Frontal cortex (tissue), 4 donors: ENCODE measurements around the gene FAM89B. TPM values are rescaled to one million over a fixed set of nuclear protein-coding genes. Genes with fewer than 3 reads are reported as not detected.

ENCODE experiments used
- DNase-seq, 2 donors: peaks; one replicate each; pipeline ENCODE4 v3.0.0; 2012; ENCODE audit warnings: low spot score in 2 of 2
- FAIRE-seq: peaks from 2 replicates; lab custom pipeline; 2012; peaks lifted over from hg19 to GRCh38; lab: Jason Lieb, UNC
- total RNA-seq: library from RNA; depleted of rRNA; stranded (reverse); fragments of >200 nt; gene quantifications from one replicate; pipeline ENCODE4 v1.2.3, GENCODE V29; 2014
- donor health status: control.
- donor health status: control.
- donor health status: control.

The FAM89B gene
- total RNA-seq, 1 donor from 2014 or later, result 19.6 TPM

DNA sequence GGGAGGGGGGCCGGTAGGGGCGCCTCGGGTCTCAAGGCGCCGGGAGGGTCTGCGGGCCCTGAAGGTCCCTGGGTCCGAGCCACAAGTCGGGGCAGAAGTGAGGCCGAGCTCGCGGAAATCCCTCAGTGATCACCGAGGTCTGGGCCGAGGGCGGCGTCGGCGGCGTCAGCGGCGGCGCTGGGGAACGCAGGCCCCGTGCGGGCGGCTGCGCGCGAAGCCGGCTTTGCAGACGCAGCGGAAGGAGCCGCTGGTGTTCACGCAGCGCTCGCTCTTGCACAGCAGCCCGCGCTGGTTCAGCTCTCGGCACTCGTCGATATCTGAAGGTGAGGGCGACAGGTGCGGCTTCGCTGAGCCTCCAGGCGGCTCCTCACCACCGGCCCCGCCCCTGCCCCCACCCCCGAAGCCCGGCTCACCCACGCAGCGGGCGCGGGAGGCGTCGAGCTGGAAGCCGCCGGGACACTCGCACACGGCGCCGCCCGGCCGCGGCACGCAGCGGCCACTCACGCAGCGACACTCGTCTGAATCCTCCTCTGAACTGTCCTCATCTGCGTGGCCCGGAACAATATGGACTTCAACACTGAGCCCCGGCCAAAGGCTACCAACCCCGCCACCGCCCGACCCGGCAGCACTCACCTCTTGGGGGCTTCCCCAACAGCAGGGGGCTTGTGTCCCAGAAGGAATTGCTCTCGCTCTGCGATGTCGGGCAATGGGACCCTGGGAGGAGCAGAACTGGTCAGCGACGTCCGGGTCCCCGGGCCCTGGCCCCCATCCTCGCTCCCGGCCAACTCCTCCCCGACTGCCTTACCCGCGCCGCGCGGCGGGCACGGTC, 33.2 kb upstream of the FAM89B start:
- no peak for FAIRE-seq
- no peak for DNase-seq

DNA sequence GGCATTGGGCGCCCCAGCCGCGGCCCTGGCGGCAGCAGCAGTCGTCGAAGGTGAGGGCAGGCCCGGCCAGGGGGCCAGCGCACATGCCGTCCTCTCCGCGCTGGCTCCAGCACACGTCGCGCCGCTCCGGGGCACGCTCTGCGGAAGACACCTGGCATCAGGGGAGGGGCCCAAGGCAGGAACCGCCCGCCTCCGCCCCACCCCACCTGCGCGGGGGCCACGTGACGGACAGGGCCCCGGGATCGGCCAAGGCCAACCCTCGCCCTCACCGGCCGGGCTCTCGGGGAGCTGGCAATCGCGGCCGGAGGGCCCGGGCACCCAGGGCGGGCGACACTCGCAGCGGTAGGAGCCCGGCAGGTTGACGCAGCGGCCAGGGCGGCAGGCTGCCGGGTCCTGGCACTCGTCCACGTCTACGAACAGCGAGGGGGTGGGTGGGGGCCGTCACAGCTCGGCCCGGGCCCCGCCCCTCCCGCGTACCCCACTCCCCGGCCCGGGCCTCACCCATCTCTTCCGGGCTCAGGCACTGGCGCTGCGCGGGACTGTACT, 32.5 kb upstream of the FAM89B start:
- DNase-seq (no peak), FAIRE-seq (no peak)

DNA sequence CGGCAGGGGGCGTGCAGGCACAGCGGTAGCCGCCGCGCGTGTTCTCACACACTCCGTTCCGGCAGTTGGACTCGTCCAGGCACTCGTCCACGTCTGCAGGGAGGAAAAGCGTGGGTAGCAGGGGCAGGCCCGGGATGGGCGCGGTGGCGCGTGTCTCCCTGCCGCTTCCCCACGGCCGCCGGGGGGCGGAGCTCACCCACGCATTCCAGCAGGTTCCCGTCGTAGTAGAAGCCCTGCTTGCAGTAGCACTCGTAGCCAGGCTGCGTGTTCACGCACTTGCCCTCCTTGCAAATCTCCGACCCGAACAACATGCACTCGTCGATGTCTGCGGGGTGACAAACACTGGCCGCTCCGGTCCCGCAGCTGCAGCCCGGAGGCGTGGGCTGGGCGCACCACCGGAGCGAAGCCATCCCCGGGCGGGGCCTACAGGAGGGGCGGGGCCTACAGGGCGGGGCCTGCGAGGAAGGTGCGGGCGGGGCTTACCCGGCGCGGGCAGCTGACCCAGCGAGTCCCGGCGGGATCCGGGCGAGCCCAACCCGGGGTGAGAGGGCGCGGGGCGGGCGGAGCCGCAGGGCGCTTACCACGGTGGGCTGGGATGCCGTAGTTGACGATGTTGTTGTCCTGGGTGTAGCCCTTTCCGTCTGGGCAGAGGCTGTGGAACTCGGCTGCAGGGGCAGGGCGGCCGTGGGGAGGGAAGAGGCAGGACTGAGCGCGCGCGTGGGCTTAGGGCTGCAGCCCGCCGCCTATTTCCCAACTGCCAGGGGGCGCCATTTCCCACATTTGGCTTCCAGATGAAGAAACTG, 31.8 kb upstream of the FAM89B start:
- peak; percentile 98 to 99 for DNase-seq
- FAIRE-seq, result no peak

DNA sequence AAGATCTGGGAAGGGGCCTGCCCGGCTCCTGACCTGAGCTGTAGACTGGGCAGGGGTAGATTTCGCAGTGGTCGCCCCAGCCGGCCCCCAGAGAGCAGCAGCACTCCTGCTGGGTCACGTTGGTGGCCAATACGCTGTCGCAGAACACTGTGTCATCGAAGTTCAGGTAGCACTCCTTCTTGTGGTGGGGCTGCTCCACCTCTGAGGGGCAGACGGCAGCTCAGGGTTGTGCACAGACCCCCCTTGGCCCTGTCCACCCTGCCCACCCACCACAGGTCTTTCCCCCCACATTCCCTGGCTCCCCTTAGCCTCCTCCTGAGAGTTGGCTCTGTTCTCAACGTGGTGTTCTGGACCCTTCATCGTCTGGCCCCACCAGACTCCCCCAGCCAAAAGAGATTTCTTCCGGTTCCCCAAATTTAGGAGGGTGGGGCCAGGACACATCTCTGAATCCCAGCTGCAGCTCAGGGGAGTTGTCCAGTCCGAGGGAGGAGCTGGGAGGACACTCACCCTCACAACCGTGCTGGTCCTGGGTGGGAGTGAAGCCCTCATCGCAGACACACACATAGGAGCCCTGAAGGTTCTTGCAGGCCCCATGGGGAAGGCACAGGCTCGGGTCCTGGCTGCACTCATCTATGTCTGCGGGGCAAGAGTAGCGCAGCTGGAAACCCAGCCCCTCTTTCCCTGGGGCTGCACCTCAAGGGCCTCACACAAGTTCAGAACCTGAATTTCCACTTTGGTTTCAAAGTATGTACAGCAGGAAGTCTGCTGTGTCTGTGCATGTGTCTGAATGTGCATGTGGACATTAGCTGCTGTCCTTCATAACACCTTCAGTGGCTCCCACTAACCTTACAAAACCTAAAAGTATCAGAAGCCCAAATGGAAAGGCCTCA, 31.0 kb upstream of the FAM89B start:
- no peak for DNase-seq
- FAIRE-seq, result no peak

DNA sequence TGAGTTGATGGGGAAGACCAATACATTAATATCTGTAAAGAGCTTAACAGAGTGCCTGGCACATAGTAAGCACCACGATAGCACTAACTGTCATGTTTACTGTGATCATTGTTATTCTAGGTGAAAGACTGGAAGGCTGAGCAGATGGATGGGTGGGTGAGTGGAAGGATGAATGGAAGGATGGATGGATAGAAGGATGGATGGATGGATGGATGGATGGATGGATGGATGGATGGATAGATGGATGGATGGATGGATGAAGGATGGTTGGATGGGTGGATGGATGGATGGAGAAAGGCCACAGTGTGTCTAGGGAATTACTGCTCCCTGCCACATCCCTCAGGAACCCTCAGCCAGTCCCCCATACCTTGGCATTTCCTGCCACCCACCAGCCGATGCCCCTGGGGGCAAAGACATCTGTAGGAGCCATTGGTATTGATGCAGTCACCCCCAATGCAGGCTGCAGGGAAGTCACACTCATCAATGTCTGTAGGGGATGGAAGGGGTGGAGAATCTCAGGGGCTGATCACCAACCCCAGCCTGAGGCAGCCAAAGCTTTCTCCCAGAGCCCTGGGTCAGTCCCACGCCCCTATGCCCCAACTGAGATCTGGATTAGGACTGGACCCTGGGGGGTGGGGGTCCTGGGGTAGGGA, 29.5 kb upstream of the FAM89B start:
- FAIRE-seq, result no peak

DNA sequence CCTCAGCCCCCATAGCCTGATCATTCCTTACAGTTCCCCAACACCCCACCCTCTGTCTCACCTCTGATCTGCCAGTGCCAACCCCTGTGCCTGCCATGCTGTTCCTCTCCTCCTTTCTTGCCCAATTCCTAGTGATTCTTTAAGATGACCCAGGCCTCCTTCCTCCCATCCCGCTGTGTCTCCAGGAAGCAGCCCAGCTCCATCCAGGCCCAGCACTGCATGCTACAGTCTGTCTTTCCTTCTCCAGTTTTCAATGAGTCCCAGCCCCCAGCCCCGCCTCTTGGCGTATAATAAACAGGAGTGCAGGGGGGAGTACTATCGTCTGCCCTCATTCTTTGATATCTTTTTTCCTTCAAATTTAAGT, 26.5 kb upstream of the FAM89B start:
- DNase-seq (no peak), FAIRE-seq (no peak)

More for the DNA sequence above, 29.5 kb upstream of the FAM89B start:
- no peak for DNase-seq

DNA sequence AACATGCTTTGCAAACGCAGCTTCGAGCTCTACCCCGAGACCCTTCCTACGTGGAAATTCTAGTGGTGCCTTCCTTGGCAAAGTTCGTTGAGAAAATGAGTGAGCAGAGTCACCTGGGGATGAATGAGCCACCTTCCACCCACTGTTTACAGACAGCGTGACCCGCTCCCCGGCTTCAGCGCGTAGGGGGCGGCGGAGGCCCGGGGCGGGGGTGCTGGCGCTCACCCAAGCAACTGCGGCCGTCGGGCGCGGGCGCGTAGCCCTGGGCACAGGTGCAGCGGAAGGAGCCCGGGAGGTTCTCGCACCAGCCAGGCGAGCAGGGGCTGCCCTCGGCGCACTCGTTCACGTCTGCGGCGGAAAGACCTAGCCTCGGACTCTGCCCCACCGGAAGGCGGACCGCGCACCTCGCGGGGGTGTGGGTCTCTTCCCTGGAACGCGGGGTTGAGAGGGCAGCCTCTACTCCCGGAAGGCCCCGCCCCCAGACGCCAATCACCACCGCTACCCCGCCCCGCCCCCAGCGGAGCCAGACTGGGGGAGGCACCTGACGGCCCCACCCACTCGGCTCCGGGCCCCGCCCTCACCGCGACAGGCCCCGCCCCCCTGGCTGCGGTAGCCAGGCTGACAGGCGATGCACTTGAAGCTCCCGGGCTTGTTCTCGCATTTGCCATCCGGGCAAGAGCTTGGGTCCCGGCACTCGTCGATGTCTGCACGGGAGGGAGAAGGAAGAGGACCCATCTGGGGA, 25.9 kb upstream of the FAM89B start:
- FAIRE-seq (no peak), DNase-seq (peak; percentile 77 to 82)

DNA sequence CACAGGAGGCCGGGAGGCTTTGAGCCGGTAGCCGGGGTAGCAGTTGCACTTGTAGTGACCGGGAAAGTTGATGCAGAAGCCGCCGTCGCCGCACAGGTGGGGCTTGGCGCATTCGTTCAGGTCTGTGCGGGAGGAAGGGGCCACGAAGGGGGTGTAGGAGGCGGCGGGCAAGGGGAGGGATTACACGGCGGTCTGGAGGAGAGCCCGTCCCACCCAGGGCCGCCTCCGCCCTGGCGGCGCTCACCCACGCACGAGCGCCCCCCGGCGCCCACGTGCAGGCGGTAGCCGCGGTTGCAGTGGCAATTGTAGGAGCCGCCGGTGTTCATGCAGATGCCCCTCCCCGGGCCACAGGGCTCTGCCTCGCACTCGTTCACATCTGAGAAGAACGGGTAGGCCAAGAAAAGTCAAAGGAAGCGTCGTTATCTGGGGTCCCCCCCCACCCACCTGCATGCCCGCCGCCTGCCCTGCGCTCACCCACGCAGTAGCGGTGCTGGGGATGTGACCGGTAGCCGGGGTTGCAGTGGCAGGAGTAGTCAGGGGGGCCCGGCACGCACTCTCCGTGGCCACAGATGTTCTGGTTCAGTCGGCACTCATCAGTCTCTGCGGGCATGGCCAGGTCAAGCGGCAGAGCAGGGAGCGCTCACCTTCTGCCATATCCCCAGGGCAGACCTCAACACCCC, 24.8 kb upstream of the FAM89B start:
- DNase-seq (no peak), FAIRE-seq (no peak)

DNA sequence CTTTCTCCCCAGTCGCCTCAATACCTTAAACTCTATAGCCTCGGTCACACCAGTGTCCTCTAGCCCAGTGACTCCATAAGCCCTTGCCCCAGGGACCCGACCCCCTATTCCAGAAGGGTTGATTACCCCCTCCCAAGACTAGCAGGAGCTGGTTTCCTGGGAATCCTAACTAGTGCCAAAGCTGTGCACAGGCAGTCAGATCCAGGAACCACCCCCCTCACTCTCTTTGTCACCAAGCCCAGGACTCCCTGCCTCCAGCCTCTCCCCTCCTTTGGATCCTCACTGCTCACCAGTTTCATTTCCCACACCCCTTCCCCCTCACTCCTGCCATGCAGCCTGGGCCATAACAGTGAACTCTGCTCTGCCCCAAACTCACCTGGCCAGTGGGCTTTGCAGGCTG, 23.9 kb upstream of the FAM89B start:
- DNase-seq (no peak), FAIRE-seq (no peak)

DNA sequence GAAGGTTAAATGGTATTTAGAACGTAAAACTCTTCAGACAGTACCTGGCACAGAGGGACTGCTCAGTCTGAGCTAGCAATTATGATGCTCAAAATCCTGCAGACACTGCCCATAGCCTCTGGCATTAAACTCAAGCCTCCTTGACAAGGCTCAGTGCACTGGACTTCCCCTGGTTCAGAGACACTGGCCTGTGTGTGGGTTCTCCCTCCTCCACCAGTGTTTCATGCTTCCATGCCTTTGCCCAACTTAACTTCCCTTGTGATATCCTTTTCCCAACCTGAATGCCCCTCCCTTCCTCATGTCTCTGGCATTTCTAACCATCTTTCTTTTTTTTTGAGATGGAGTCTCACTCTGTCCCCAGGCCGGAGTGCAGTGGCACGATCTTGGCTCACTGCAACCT, 23.2 kb upstream of the FAM89B start:
- DNase-seq (no peak), FAIRE-seq (no peak)

DNA sequence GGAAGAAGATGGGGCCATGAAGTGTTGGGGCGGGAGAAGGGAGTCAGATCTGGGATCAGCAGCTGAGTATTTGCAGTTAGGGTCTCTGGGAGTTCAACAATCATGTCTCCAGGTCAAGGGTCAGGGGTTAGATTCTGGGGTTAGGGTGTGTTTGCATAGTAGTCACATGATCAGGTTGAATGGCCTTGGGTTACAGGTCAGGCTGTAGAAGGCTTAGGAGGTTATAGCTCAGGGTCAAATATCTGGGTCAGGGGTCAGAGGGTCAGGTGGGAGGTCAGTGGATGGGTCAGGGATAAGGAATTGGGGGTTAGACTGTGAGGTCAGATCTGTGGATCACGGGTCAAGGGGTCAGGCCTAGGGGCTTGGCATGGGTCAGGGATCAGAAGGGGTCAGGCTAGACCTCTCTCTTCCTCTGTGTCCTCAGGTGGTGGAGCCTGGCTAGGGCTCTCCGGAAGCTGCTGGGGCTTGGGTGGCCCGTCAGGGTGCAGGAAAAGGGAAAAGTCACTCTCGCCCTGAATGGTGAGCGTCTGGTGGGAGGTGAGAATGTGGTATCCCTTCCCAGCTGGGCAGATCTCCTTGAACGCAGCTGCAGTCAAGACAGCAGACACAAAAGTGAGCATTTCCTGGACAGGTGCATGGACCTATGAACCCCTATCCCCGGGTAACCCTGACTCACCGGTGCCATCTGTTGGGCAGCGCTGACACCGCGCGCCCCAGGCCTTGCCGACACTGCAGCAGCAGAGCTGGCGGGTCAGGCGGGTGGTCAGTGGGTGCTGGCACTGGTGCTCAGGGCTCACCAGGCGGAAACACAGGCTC, 20.6 kb upstream of the FAM89B start:
- DNase-seq (no peak), FAIRE-seq (no peak)

DNA sequence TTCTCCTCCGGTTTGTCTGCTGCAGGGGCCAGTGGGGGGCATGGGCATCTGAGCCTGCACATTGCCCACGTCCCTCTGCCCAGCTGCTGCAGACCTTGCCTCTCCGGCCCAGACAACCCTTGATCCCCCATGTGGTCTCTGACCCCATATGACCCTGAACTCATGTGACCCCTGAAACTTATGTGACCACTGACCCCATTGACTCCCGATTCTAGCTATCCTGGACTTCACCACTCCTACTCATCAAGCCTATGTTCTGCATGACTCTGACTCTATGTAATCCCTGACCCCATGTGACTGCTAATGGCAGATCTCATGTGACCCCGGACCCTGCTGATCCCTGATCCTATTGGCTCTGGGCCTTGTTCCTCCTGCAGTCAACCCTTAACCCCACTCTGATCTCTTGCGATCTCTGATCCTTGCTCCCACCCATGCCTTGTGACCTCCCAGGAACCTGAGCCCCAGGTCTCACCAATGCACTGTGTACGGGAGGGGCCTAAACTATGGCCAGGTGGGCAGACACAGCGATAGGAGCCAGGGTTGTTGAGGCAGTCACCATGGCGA, 19.9 kb upstream of the FAM89B start:
- no peak for FAIRE-seq
- DNase-seq, result no peak

DNA sequence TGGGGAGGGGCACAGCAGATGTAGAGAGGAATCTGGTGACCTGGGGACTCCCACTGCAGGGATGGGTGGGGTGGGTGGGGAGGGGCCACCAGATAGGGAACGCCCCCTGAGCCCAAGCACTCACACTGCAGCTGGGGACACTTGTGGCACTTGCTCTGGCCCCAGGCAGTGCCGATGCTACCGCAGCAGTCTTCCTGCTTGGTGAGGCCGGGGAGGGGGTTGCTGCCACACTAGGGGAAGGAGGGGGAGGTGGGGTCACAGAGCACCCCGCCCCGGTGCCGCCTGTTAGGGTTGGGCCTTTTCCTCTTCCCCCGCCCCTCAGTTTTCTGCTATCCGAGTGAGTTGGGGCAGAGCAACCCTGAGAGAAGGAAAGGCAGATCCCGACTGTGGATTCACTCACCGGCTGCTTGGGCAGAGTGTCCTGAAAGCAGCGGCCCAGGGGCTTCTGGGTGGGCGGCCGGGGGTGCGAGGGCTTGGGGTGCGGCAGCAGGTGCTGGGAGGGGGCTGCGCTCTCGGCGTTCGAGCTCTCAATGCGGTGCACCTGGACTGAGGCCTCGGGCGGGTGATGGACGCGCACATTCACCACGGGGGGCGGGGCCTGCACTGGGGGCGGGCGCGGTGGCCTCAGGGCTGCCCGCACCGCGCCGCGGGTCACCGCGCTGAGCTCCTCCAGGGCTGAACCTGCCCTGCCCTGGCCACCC, 18.9 kb upstream of the FAM89B start:
- FAIRE-seq, result no peak
- DNase-seq, result no peak

DNA sequence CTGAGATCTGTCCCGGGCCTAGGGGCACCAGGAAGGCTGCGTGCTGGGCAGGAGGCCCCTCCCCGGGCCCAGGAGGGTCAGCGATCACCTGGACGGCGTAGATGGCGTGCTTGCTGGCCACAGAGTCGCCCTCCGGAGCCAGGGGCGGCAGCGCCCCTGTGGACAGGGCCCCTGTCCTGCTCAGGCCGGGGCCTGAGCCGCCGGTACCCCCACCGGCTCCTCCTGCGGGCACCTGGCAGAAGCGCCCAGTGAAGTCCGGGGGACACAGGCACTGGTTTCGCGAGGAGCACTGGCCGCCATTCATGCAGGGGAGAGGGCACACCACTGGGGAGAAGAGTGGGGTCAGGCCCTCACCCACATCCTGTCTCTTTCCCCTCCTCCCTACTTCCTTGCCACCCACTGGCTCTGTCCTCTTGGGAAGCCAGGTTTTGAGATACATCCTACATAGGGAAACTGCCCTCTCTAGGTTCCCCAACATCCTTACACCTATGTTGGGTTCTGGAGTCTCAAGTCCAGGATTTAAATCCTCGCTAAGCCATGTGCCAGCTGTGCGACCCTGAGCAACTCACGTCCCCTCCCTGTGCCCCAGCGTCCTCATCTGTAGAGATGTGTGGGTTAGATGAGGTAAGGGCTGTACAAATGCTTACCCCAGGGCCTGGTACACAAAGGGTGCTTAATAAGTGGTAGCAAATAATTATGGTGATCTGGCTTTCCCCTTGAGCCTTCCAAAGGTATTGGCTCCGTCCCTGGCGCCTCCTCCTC, 18.1 kb upstream of the FAM89B start:
- DNase-seq (no peak), FAIRE-seq (no peak)

DNA sequence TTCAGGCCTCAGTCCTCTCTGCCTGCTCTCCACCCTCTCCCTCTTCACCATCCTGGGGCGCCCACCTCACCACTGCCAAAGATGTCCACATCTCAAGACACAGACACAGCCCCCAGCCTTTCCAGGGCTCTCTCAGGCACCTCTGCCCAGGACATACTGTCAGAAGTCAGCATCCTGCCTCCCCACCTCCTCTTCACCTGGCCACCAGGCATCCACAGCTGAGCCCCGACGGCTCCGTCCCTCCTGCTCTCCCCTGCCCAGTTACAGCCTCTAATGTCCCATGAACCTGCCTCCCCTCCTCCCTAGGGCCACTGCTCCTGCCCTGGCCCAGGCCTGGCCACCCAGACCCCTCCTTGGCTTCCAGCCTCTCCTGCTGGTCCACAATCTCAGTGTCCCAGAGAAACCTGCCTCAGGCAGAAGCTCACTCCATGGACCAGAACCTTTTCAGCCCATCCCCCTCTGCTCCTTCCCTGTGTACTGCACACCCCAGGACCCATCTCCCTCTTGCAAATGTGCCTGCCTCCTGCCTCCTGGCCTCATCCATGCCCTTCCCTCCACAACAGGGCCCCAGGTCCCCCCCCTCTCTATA, 17.4 kb upstream of the FAM89B start:
- DNase-seq (no peak), FAIRE-seq (no peak)
